ENCODE data around the gene CAMSAP2. TPM values are rescaled to one million over a fixed set of nuclear protein-coding genes. Genes with fewer than 3 reads are reported as not detected.

CAMSAP2 gene
- polyA plus RNA-seq, 1 donor (not counting 4 experiments of a cell fraction or from before 2014, with no cell fraction given): 47.8 TPM

GRCh38 chr1:200755456-200755855 is 16.8 kb downstream of the CAMSAP2 start:
- DNase-seq (ENCODE audit: low read depth, low spot score) (no peak), FAIRE-seq (no peak)
- H3K9me1 ChIP-seq (ENCODE audit: control insufficient read depth, extremely low read depth, insufficient read depth, low read length): no peaks in the 10 kb centered on the region
- peaks cover 4% of the 10 kb centered on the region for H4K20me1 ChIP-seq (ENCODE audit: control insufficient read depth, extremely low read depth, insufficient read depth, low read length)
- no peaks in the 10 kb centered on the region for H3K9me3 ChIP-seq (ENCODE audit: control insufficient read depth, low read depth, low read length)
- H3K4me3 ChIP-seq (ENCODE audit: control insufficient read depth in 2 of 3, extremely low read depth in 1 of 3, insufficient read depth in 2 of 3, low read depth in 1 of 3, low read length in 3 of 3): no peak overlapping the region
- dilution Hi-C loops (cut with MboI; ENCODE audit: extremely low pct_ligation_motif_present, low sequenced_read_pairs): no loop called here
- H3K4me2 ChIP-seq (ENCODE audit: control insufficient read depth, extremely low read depth, insufficient read depth, low read depth, low read length): no peak overlapping the region
- H3K27ac ChIP-seq (ENCODE audit: control insufficient read depth, insufficient read depth, low read length): no peak overlapping the region
- no peaks in the 10 kb centered on the region for H3K27me3 ChIP-seq (ENCODE audit: control insufficient read depth, extremely low read depth, insufficient read depth, low read length)
- H3K36me3 ChIP-seq (ENCODE audit: control insufficient read depth in 2 of 2, extremely low read depth in 1 of 2, insufficient read depth in 2 of 2, low read length in 2 of 2): peaks cover 7 to 15% of the 10 kb centered on the region in 2 experiments
- no peak overlapping the region for H3K9ac ChIP-seq (ENCODE audit: control insufficient read depth, extremely low read depth, insufficient read depth, low read length)
- H2AFZ ChIP-seq (ENCODE audit: control insufficient read depth, low read length): no peak overlapping the region
- H3K79me2 ChIP-seq (ENCODE audit: control insufficient read depth, insufficient read depth, low read length): peaks cover 97% of the 10 kb centered on the region
- TF ChIP-seq CTCF (optimal IDR thresholded peaks at IDR 0.05 in 1 of 3, IDR thresholded peaks at IDR 0.05 in 1 of 3, conservative IDR thresholded peaks at IDR 0.05 in 1 of 3; ENCODE audit: extremely low read depth in 1 of 3, insufficient read depth in 2 of 3, low read length in 3 of 3) (no peak), EZH2 (IDR thresholded peaks at IDR 0.05; ENCODE audit: low read length) (no peak)
- H3K4me1 ChIP-seq (ENCODE audit: control insufficient read depth, extremely low read depth, insufficient read depth, low read length): peaks cover 23% of the 10 kb centered on the region

GRCh38 chr1:200762089-200762488 is 23.4 kb downstream of the CAMSAP2 start:
- peaks cover 7 to 13% of the 10 kb centered on the region in 2 experiments for H3K36me3 ChIP-seq (ENCODE audit: control insufficient read depth in 2 of 2, extremely low read depth in 1 of 2, insufficient read depth in 2 of 2, low read length in 2 of 2)

More at GRCh38 chr1:200762089-200762488, 23.4 kb downstream of the CAMSAP2 start:
- Histone ChIP-seq H3K4me1 (ENCODE audit: control insufficient read depth, extremely low read depth, insufficient read depth, low read length) (peaks cover 2% of the 10 kb centered on the region), H2AFZ (ENCODE audit: control insufficient read depth, low read length) (no peak overlapping the region), H3K27ac (ENCODE audit: control insufficient read depth, insufficient read depth, low read length) (no peak overlapping the region), H3K9me1 (ENCODE audit: control insufficient read depth, extremely low read depth, insufficient read depth, low read length) (no peaks in the 10 kb centered on the region), H3K27me3 (ENCODE audit: control insufficient read depth, extremely low read depth, insufficient read depth, low read length) (no peaks in the 10 kb centered on the region), H3K4me2 (ENCODE audit: control insufficient read depth, extremely low read depth, insufficient read depth, low read depth, low read length) (no peak overlapping the region), H3K9me3 (ENCODE audit: control insufficient read depth, low read depth, low read length) (no peaks in the 10 kb centered on the region), H3K79me2 (ENCODE audit: control insufficient read depth, insufficient read depth, low read length) (peaks cover 77% of the 10 kb centered on the region), H4K20me1 (ENCODE audit: control insufficient read depth, extremely low read depth, insufficient read depth, low read length) (peaks cover 6% of the 10 kb centered on the region), H3K9ac (ENCODE audit: control insufficient read depth, extremely low read depth, insufficient read depth, low read length) (no peak overlapping the region), H3K4me3 (ENCODE audit: control insufficient read depth in 2 of 3, extremely low read depth in 1 of 3, insufficient read depth in 2 of 3, low read depth in 1 of 3, low read length in 3 of 3) (no peak overlapping the region)
- FAIRE-seq (no peak), DNase-seq (ENCODE audit: low read depth, low spot score) (no peak)
- dilution Hi-C loops (cut with MboI; ENCODE audit: extremely low pct_ligation_motif_present, low sequenced_read_pairs): no loop called here
- TF ChIP-seq CTCF (optimal IDR thresholded peaks at IDR 0.05 in 1 of 3, IDR thresholded peaks at IDR 0.05 in 1 of 3, conservative IDR thresholded peaks at IDR 0.05 in 1 of 3; ENCODE audit: extremely low read depth in 1 of 3, insufficient read depth in 2 of 3, low read length in 3 of 3) (no peak), EZH2 (IDR thresholded peaks at IDR 0.05; ENCODE audit: low read length) (no peak)

Measured in keratinocyte (primary cell).